Left ventricle myocardium inferior (tissue), 1 donor: Measurements from ENCODE around the gene RTP3. TPM values are rescaled to one million over a fixed set of nuclear protein-coding genes. Genes with fewer than 3 reads are reported as not detected.

Experiments
- DNase-seq: peaks from one replicate; pipeline ENCODE4 v3.0.0-alpha.2; 2020
- H3K27ac ChIP-seq: fragments of 200-600 bp; replicated peaks from 2 replicates; pipeline ENCODE4 v1.8.0; 2021
- H3K27me3 ChIP-seq: fragments of 200-600 bp; 2 replicates; pipeline ENCODE4 v1.8.0; 2021; ENCODE audit warnings: low read depth
- H3K36me3 ChIP-seq: fragments of 200-600 bp; 2 replicates; pipeline ENCODE4 v1.8.0; 2021
- H3K4me1 ChIP-seq: fragments of 200-600 bp; 2 replicates; pipeline ENCODE4 v1.8.0; 2021
- H3K4me3 ChIP-seq: fragments of 200-600 bp; 2 replicates; pipeline ENCODE4 v1.8.0; 2021; ENCODE audit warnings: mild to moderate bottlenecking, moderate library complexity
- H3K9me3 ChIP-seq: fragments of 200-600 bp; replicated peaks from 2 replicates; pipeline ENCODE4 v1.8.0; 2021
- intact Hi-C: fragments of 100-400 bp; cut with micrococcal nuclease; formaldehyde crosslinking; loops from one replicate; pipeline ENCODE4 v1.11.0; 2022
- total RNA-seq: library from RNA; stranded (reverse); fragmentation: NEBNext Ultra II Directional; extraction: Animal tissue kit (Norgen Biotek cat#: 25700); gene quantifications from one replicate; pipeline ENCODE4 v1.2.1, GENCODE V29; 2021
- TF ChIP-seq, protein P1 (sequence below): fragments of 200-600 bp; IDR thresholded peaks from 2 replicates; pipeline ENCODE4 v1.8.0; 2021; ENCODE audit warnings: antibody characterized with exemption, mild to moderate bottlenecking, borderline replicate concordance
- donor health status: DM: no; HTN: yes; CAD: no; lungs with severe emphysema.

Gene RTP3
- total RNA-seq, 1 donor from 2014 or later = not detected

DNA sequence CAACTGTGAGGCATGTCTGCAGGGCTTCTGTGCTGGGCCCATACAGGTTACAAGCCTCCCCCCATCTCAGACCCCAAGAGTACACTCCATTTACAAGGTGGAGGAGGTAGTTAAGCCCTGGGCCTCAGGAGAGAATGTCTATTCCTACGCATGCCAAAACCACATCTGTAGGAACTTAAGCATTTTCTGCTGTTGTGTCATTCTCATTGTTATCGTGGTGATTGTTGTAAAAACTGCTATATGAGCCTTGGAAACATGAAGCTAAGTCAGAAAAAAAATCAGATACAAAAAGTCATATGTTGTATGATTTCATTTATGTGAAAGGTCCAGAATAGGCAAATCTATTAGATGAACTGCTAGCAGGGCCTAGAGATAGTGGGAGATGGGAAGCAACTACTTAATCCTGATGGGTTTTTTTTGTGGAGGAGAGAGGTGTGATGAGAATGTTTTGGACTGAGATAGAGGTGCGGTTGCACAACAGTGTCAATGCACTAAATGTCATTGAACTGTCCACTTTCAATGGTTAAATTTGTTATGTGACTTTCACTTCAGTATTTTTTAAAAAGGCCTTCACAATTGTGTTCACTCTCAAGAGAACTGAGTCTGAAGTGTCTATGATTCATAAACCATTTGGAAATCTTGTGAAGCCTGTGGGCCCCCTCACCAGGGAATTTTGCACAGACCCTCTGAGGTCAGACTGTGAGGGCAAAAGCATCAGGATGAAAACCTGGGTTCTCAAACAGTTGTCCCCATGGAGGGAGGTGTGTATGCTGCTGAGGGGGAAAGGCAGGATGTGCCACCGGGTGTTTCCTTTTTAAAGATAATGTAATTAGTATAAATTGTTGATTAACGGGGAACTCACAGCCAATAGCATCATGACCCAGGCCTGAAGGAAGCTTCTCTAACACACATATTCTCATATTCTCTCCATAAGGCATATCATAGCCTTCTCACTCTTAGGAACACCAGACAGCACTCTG, 3.2 kb downstream of the RTP3 start:
- no peaks in the 10 kb centered on the region for H3K9me3 ChIP-seq
- no peak overlapping the region for H3K4me3 ChIP-seq
- DNase-seq = no peak
- TF ChIP-seq, protein P1, sequence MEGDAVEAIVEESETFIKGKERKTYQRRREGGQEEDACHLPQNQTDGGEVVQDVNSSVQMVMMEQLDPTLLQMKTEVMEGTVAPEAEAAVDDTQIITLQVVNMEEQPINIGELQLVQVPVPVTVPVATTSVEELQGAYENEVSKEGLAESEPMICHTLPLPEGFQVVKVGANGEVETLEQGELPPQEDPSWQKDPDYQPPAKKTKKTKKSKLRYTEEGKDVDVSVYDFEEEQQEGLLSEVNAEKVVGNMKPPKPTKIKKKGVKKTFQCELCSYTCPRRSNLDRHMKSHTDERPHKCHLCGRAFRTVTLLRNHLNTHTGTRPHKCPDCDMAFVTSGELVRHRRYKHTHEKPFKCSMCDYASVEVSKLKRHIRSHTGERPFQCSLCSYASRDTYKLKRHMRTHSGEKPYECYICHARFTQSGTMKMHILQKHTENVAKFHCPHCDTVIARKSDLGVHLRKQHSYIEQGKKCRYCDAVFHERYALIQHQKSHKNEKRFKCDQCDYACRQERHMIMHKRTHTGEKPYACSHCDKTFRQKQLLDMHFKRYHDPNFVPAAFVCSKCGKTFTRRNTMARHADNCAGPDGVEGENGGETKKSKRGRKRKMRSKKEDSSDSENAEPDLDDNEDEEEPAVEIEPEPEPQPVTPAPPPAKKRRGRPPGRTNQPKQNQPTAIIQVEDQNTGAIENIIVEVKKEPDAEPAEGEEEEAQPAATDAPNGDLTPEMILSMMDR = no peak
- no peaks in the 10 kb centered on the region for H3K36me3 ChIP-seq
- H3K27ac ChIP-seq = no peak overlapping the region
- intact Hi-C loops = no loop called here
- peaks cover 27% of the 10 kb centered on the region for H3K4me1 ChIP-seq
- H3K27me3 ChIP-seq = no peaks in the 10 kb centered on the region

DNA sequence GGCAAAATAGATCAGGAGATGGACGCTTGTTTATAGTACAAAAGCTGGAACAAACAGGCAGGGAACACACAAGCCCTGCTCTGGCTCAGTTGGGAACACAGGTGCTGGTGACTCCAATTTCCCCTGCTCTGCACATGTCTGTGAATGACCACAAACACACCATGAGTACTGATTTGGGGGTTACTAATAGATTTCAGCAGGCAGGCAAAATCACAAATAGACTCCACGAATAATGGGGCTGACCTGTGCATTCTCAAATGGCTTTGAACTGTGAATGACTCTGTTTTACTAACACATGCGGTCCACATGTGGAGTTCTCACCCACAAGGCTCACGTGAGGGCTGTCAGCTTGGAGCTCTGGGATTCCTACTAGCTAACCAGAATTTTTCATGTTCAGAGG, 3.9 kb downstream of the RTP3 start:
- Histone ChIP-seq H3K4me1 (peaks cover 19% of the 10 kb centered on the region), H3K27ac (no peak overlapping the region), H3K27me3 (no peaks in the 10 kb centered on the region), H3K9me3 (no peaks in the 10 kb centered on the region), H3K36me3 (no peaks in the 10 kb centered on the region), H3K4me3 (no peak overlapping the region)
- TF ChIP-seq, protein P1 = no peak
- intact Hi-C loops = no loop called here
- DNase-seq = no peak

DNA sequence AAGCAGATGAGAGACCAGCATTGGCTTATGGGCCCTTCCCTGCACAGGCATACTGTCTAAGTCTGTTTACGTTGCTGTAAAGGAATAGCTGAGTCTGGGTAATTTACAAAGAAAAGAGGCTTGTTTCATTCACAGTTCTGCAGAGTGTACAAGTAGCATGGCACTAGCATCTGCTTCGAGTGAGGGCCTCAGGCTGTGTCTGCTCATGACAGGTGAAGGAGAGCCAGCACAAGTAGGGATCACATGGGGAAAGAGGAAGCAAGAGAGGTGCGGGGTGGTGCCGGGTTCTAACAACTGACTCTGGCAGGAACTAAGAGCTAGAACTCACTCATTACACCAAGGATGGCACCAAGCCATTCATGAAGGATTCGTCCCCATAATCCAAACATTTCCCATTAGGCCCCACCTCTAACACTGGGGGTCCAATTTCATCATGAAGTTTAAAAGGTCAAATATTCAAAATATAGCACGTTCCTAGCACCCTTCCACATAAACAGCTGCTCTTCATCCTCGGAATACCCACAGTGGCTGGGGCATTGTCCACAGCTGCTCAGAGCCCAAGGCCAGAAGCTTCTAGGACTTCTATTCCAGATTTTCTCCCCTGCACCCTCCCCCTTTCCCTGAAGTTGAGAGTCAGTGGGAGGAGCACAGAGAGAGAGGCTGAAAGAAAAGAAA, 5.6 kb downstream of the RTP3 start:
- H3K9me3 ChIP-seq = no peaks in the 10 kb centered on the region
- no peak overlapping the region for H3K4me3 ChIP-seq
- no peak for DNase-seq
- no peaks in the 10 kb centered on the region for H3K36me3 ChIP-seq
- H3K27ac ChIP-seq = no peak overlapping the region
- intact Hi-C loops = no loop called here
- peaks cover 14% of the 10 kb centered on the region for H3K4me1 ChIP-seq
- no peaks in the 10 kb centered on the region for H3K27me3 ChIP-seq
- TF ChIP-seq, protein P1 = no peak

DNA sequence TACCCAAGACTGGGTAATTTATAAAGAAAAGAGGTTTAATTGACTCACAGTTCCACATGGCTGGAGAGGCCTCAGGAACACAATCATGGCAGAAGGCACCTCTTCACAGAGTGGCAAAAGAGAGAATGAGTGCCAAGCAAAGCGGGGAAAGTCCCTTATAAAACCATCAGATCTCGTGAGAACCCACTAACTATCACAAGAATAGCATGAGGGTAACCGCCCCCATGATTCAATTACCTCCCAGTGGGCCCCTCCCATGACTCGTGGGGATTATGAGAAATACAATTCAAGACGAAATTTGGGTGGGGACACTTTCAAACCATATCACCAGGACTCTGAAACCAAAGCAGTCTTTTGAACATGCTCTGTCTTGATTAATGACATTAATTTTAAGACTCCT, 7.0 kb downstream of the RTP3 start:
- intact Hi-C loops = no loop called here
- TF ChIP-seq, protein P1 = no peak
- no peak overlapping the region for H3K27ac ChIP-seq

DNA sequence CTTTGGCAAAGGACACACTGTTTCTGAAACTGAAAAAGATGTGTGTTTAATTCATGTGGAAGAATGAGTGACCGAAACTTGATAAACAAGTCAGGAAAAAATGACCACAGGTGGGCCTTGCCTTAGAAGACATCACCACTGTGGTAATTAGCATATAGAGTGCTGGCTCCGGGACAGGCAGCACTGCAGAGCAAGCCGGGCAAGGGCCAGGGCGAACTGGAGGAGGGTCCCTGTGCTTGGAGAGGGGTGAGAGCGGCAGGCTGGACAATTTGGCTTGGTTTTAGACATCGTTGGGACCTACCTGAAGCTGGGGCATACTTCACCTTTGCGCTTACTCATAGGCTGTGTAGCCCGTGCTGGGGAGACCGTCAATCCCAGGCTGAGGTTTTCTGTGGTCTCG, 8.2 kb downstream of the RTP3 start:
- Histone ChIP-seq H3K4me3 (no peak overlapping the region), H3K36me3 (no peaks in the 10 kb centered on the region), H3K27me3 (no peaks in the 10 kb centered on the region), H3K9me3 (no peaks in the 10 kb centered on the region), H3K4me1 (peaks cover 6% of the 10 kb centered on the region), H3K27ac (no peak overlapping the region)
- TF ChIP-seq, protein P1 = no peak
- intact Hi-C loops = no loop called here
- DNase-seq = no peak

More for the DNA sequence above, 7.0 kb downstream of the RTP3 start:
- DNase-seq = no peak
- Histone ChIP-seq H3K36me3 (no peaks in the 10 kb centered on the region), H3K27me3 (no peaks in the 10 kb centered on the region), H3K9me3 (no peaks in the 10 kb centered on the region), H3K4me1 (peaks cover 6% of the 10 kb centered on the region), H3K4me3 (no peak overlapping the region)
